Neural crest cell (in vitro differentiated cells): ENCODE results near the gene RER1. TPM values are rescaled to one million over a fixed set of nuclear protein-coding genes. Genes with fewer than 3 reads are reported as not detected.

Source experiments
- DNase-seq: peaks from one replicate; pipeline ENCODE4 v3.0.0; 2021; ENCODE audit warnings: low read depth, mixed read lengths, low spot score
- H3K27ac Mint-ChIP-seq: one replicate; pipeline ENCODE4 v1.8.0; 2021; ENCODE audit warnings: mild to moderate bottlenecking, mixed read lengths; ENCODE audit not compliant: unreplicated experiment
- H3K27me3 Mint-ChIP-seq: 2 replicates; pipeline ENCODE4 v1.8.0; 2021; ENCODE audit warnings: low read depth, mild to moderate bottlenecking, mixed read lengths
- H3K36me3 Mint-ChIP-seq: 2 replicates; pipeline ENCODE4 v1.8.0; 2021; ENCODE audit warnings: low read depth, mild to moderate bottlenecking, mixed read lengths
- H3K4me1 Mint-ChIP-seq: 2 replicates; pipeline ENCODE4 v1.8.0; 2021; ENCODE audit warnings: mixed read lengths
- H3K4me3 Mint-ChIP-seq: one replicate; pipeline ENCODE4 v1.8.0; 2021; ENCODE audit warnings: mild to moderate bottlenecking, mixed read lengths
- H3K9me3 Mint-ChIP-seq: 2 replicates; pipeline ENCODE4 v1.8.0; 2021; ENCODE audit warnings: mixed read lengths
- total RNA-seq: library from RNA; stranded (reverse); gene quantifications from 2 replicates; pipeline ENCODE4 v1.2.1, GENCODE V29; 2021
- TF ChIP-seq, protein P1 (sequence below): fragments of 200-600 bp; sonication (generic); conservative IDR thresholded peaks from 2 replicates; pipeline ENCODE4 v1.5.0; 2021; ENCODE audit warnings: antibody characterized with exemption, mild to moderate bottlenecking

RER1 gene
- total RNA-seq, 1 donor from 2014 or later, result 108 TPM

GRCh38 chr1:2352341-2352896 lies 39.2 kb upstream of the RER1 start:
- Mint-ChIP-seq H3K4me3 (no peak overlapping the region), H3K27ac (no peak overlapping the region), H3K9me3 (no peaks in the 10 kb centered on the region), H3K36me3 (no peaks in the 10 kb centered on the region), H3K4me1 (peaks cover 17% of the 10 kb centered on the region), H3K27me3 (no peaks in the 10 kb centered on the region)
- DNase-seq, result no peak
- TF ChIP-seq, protein P1, sequence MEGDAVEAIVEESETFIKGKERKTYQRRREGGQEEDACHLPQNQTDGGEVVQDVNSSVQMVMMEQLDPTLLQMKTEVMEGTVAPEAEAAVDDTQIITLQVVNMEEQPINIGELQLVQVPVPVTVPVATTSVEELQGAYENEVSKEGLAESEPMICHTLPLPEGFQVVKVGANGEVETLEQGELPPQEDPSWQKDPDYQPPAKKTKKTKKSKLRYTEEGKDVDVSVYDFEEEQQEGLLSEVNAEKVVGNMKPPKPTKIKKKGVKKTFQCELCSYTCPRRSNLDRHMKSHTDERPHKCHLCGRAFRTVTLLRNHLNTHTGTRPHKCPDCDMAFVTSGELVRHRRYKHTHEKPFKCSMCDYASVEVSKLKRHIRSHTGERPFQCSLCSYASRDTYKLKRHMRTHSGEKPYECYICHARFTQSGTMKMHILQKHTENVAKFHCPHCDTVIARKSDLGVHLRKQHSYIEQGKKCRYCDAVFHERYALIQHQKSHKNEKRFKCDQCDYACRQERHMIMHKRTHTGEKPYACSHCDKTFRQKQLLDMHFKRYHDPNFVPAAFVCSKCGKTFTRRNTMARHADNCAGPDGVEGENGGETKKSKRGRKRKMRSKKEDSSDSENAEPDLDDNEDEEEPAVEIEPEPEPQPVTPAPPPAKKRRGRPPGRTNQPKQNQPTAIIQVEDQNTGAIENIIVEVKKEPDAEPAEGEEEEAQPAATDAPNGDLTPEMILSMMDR, result no peak

DNA sequence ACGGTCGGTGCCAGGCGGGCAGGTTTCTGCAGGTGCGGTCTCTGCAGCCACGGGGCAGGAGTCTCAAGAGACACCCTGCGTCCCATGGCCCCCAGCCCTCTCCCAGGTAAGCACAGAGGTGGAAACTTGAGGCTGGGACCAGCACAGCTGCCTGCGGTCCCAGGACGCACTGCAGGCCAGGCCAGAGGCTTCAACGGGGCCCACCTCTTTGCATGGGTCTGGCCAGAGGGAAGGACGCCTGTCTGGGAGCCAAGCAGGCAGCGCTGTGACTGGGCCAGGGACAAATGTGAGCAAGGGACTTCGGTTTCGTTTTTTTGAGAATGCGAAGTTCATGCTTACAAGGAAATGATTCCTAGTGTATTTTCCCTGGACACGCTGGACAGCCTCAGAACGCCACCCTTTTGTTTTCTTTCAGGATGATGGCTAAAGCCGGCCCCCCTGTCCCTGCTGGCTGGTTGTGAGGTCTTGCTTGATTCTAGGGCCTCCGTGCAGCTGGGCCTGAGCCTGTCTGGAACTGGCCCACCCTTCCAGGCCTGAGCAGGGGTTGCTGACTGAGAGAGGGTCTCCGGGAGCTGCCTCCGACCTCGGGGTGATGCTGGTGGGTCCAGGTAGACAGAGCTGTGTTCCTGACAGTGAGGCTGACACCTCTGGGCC lies 38.6 kb upstream of the RER1 start:
- H3K36me3 Mint-ChIP-seq, result no peaks in the 10 kb centered on the region
- H3K27ac Mint-ChIP-seq, result peak overlapping the region; percentile 37
- H3K4me3 Mint-ChIP-seq, result no peak overlapping the region
- no peaks in the 10 kb centered on the region for H3K9me3 Mint-ChIP-seq
- no peak for DNase-seq
- TF ChIP-seq, protein P1, result no peak
- peaks cover 17% of the 10 kb centered on the region for H3K4me1 Mint-ChIP-seq
- H3K27me3 Mint-ChIP-seq, result no peaks in the 10 kb centered on the region

- no peak for DNase-seq
- peaks cover 17% of the 10 kb centered on the region for H3K4me1 Mint-ChIP-seq
- peak overlapping the region; percentile 37 for H3K27ac Mint-ChIP-seq
Measured at GRCh38 chr1:2353551-2354438, 37.8 kb upstream of the RER1 start.

GRCh38 chr1:2354511-2355372 lies 36.9 kb upstream of the RER1 start:
- Mint-ChIP-seq H3K4me1 (peaks cover 9% of the 10 kb centered on the region), H3K9me3 (no peaks in the 10 kb centered on the region), H3K27me3 (no peaks in the 10 kb centered on the region), H3K36me3 (no peaks in the 10 kb centered on the region), H3K27ac (no peak overlapping the region), H3K4me3 (no peak overlapping the region)
- TF ChIP-seq, protein P1, result no peak
- no peak for DNase-seq

More at GRCh38 chr1:2353551-2354438, 37.8 kb upstream of the RER1 start:
- TF ChIP-seq, protein P1, result no peak
- no peaks in the 10 kb centered on the region for H3K9me3 Mint-ChIP-seq
- no peaks in the 10 kb centered on the region for H3K27me3 Mint-ChIP-seq
- H3K36me3 Mint-ChIP-seq, result no peaks in the 10 kb centered on the region
- no peak overlapping the region for H3K4me3 Mint-ChIP-seq
